ENCODE results near the gene PTGR3.

GRCh38 chr18:75189696-75190095 lies 19.2 kb downstream of the PTGR3 start:
- TF ChIP-seq, protein P1, sequence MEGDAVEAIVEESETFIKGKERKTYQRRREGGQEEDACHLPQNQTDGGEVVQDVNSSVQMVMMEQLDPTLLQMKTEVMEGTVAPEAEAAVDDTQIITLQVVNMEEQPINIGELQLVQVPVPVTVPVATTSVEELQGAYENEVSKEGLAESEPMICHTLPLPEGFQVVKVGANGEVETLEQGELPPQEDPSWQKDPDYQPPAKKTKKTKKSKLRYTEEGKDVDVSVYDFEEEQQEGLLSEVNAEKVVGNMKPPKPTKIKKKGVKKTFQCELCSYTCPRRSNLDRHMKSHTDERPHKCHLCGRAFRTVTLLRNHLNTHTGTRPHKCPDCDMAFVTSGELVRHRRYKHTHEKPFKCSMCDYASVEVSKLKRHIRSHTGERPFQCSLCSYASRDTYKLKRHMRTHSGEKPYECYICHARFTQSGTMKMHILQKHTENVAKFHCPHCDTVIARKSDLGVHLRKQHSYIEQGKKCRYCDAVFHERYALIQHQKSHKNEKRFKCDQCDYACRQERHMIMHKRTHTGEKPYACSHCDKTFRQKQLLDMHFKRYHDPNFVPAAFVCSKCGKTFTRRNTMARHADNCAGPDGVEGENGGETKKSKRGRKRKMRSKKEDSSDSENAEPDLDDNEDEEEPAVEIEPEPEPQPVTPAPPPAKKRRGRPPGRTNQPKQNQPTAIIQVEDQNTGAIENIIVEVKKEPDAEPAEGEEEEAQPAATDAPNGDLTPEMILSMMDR (IDR thresholded peaks at IDR 0.05): no peak
- TF ChIP-seq EZH2 (IDR thresholded peaks at IDR 0.05; ENCODE audit: borderline replicate concordance, insufficient read depth, low read depth, low read length, poor library complexity, severe bottlenecking): no peak
